NCI-H1105 treated with DMSO at 0.1 percent for 48 hours (cell line): ENCODE measurements around the gene ETS2.

ENCODE experiments used
- DNase-seq: peaks from one replicate; lab custom pipeline; 2025; lab: John Stamatoyannopoulos, UW

Gene ETS2

DNA sequence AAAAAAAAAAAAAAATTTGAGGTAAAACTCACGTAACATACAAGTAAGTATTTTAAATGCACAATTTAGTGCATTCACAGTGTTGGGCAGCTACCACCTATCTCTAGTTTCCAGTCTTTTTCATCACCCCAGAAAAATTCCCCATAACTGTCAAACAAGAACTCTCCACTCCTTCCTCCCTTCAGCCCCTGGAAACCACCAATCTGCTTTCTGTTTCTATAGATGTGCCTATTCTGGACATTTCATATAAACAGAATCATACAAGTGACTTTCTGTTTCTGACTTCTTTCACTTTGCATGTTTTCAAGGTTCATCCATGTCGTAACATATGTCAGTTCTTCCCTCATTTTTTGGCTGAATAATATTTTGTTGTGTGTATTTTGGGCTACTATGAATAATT is 24.9 kb upstream of the ETS2 start:
- no peak for DNase-seq

- no peak for DNase-seq
Observed at GRCh38 chr21:38784458-38785266, 21.1 kb upstream of the ETS2 start.

DNA sequence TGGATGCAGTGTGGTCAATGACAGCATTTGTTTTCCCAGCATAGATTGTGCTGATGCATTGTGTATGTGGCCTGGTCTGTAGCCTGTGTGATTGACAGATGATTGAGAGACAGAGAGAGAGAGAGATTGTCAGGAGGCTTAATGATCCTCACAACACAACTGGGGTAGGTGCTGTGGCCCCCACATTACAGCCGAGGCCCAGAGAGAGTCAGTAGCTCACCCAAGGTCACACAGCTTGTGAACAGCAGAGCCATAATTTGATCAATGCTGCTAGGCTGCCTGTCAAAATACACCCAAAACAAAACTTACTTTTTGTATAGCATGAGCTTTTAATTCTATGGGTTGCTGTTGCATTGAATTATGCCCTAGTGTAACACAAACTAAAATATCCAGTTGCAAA is 20.2 kb upstream of the ETS2 start:
- DNase-seq, result no peak

- DNase-seq, result no peak
Observed at GRCh38 chr21:38787016-38787415, 18.7 kb upstream of the ETS2 start.

GRCh38 chr21:38787461-38788274 is 18.1 kb upstream of the ETS2 start:
- no peak for DNase-seq

DNA sequence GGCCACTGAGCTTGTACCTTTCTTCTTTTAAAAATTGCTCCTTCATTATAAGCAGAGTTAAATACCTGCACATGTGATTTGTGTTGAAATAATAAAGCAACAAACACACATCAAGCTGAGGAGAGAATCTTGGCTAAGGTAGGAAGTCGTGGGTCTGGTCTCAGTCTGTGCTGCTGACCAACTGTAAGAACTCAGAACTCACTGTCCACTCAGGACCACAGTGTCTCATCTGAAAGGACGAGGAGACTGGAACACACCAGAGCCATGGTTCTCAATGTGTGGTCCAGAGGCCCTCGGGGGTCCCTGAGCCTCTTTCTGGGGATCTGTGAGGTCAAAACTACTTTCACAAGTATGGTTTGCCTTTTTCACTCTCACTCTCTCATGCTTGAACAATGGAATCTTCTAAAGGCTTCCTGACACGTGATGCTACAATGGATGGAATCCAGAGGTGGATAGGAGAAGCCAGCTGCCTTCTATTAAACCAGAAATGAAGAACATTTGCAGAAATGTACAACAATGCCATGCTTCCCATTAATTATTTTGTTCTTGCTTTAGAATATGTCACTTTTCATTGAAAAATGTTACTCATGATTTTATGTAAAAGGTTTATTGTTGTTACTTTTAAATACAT is 17.3 kb upstream of the ETS2 start:
- DNase-seq, result no peak

- DNase-seq, result no peak
Observed at GRCh38 chr21:38789275-38789674, 16.5 kb upstream of the ETS2 start.

- no peak for DNase-seq
Observed at GRCh38 chr21:38790059-38790458, 15.7 kb upstream of the ETS2 start.

DNA sequence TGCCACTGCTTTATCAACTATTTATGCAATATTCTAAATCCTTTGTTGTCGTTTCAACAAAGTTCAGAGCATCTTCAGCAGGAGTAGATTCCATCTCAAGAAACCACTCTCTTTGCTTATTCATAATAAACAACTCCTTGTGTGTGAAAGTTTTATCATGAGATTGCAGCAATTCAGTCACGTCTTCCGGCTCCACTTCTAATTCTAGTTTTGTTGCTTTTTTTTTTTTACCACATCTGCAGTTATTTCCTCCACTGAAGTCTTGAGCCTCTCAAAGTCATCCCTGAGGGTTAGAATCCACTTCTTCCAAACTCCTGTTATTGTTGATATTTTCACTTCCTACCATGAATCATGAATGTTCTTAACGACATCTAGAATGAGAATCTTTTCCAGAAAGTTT is 14.8 kb upstream of the ETS2 start:
- no peak for DNase-seq

DNA sequence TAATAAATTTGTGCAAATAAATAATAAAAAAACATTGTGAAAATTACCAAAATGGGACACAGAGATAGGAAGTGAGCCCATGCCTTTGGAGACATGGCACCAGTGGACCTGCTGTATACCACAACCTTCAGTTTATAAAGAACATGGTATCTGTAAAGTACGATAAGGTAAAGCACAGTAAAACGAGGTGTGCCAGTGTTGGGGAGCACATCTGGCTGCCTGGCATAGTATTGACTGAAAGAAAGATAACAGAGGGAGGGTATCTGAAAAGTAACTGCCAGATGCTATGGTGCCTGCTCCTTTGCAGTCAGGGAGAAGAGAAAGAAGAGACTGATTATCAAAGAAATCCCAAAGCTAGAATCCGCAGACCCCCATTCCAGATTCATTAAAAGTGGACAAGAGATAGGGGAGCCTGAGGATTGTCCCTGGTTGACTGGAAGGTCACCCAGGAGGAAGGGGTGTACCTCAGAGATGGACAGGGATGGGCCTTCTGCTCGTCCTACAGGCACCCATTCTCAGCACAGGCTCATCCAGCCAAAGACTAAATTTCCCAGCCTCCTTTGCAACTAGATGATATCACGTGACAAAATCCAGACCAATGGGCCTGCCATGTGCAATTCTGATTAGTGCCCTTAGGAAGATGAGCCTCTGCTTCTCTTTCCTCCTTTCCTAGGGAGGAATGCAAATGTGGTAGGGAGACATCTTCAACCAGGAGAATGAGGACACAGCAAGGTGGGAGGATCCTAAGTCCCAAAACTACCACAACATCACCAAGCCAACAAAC is 12.9 kb upstream of the ETS2 start:
- DNase-seq, result no peak

DNA sequence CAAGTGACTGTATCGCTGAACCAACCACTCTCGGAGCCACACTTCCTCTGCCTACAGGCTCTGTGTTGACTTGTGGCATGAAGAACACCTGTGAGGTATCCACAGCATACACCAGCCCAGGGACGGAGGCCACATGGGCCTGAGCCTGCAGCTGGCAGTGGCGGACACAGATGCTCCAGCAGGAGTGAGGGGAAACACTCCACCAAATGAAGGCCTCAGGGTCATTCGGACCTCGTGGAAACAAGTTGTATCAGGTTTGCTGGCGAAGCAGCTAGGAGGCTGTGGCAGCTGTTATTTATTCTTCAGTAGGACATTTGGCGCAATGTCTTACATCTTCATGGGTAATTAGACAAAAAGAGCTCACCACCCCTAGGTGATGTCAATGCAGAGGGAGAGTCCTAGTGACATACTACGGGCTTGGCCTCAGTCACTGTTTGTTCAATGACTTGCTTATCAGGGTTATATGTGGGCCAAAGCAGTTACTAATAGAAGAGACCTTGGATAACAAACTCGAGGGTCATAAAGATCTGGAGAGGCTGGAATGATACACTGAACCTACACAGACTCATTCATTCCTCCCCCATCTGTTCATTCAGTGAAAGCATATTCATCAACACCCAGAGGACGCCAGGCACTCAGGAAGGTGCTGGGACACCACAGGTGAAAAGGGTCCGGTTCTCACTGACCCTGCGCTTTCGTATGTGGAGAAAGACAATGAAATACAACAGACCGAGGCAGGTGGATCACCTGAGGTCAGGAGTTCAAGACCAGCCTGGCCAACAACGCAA is 11.6 kb upstream of the ETS2 start:
- DNase-seq, result no peak

DNA sequence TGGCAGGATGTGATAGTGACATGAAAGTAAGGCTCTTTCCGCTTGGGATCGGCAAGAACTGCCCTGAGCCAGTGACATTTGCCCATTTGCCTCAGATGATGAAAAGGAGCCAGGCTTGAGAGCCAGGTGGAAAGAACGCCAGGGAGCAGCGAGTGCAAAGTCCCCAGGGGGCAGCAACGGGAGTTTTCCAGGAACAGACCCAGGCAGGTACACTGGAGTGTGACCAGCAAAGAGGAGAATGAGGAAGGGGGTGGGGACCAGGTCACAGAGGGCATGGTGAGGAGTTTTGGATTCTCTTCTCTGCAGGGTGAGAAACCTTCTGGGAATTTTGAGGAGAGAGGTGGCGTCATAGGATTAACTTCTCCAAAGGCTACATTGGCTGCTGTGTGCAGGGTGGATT is 10.8 kb upstream of the ETS2 start:
- no peak for DNase-seq

- no peak for DNase-seq
Observed at GRCh38 chr21:38795475-38795874, 10.3 kb upstream of the ETS2 start.

- no peak for DNase-seq
Observed at GRCh38 chr21:38796424-38796823, 9.3 kb upstream of the ETS2 start.

GRCh38 chr21:38797470-38797869 is 8.3 kb upstream of the ETS2 start:
- no peak for DNase-seq

DNA sequence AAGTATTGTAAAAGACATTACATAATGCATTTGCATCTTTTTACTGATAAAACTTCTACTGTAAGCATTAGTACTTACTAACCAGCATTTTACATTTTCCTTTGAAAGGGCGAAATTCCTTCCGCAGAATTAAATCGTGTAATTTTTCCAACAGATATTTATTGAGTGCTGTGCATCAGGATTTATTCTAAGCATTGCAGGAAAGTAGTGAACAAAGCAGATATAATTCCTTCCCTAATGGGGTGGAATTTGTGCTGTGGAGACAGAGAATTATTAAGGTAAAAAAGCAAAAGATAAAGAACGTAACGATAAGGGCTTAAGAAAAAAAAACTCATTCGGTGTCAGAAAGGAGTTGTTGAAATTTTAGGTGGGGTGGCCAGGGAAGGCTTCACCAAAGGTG is 7.6 kb upstream of the ETS2 start:
- no peak for DNase-seq

GRCh38 chr21:38798481-38798882 is 7.2 kb upstream of the ETS2 start:
- peak; percentile 35 for DNase-seq

DNA sequence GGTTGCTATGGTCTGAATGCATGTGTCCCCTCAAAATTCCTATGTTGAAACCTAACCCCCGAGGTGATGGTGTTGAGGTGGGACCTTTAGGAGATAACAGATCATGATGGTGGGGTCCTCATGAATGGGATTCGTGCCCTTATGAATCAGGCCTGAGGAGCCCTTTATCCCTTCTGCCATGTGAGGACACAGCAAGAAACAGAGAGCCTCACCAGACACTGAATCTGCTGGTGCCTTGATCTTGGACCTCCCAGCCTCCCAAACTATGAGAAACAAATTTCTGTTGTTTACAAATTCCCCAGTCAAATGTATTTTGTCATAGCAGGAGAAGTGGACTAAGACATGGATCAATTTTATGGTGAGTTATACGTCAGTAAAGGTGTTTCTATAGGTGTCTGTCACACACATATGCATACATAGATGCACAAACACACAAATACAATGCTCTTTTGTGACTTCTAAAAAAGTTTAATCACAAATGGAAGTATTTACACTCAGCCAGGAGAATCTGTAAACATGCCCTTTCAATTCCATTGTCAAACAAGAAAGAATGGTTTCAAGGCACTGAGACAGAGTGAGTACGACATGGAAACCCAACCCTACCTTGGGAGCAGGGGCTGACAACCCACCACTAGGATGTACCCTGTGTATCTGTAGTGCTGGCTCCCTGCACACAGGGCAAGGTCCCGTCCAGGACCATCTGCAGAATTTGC is 5.5 kb upstream of the ETS2 start:
- DNase-seq, result no peak

- DNase-seq, result no peak
Observed at GRCh38 chr21:38800924-38801744, 4.6 kb upstream of the ETS2 start.
